PC-3 (cell line): ENCODE data around the gene LRRC8C.

ENCODE experiments used
- EZH2 ChIP-seq: fragments of 300-600 bp; sonication (generic); IDR thresholded peaks from one replicate; pipeline ENCODE4 v1.6.1; 2017; ENCODE audit warnings: antibody characterized with exemption, mild to moderate bottlenecking, low read length; ENCODE audit not compliant: unreplicated experiment
- EZH2phosphoT487 ChIP-seq: fragments of 300-600 bp; sonication (generic); IDR thresholded peaks from 2 replicates; pipeline ENCODE4 v1.6.1; 2018; ENCODE audit warnings: mild to moderate bottlenecking, antibody characterized with exemption, low read length, borderline replicate concordance
- TF ChIP-seq, protein P1 (sequence below): fragments of 300-600 bp; sonication (generic); conservative IDR thresholded peaks from 2 replicates; pipeline ENCODE4 v1.5.1; 2017; ENCODE audit warnings: antibody characterized with exemption, low read depth, mild to moderate bottlenecking, low read length

DNA sequence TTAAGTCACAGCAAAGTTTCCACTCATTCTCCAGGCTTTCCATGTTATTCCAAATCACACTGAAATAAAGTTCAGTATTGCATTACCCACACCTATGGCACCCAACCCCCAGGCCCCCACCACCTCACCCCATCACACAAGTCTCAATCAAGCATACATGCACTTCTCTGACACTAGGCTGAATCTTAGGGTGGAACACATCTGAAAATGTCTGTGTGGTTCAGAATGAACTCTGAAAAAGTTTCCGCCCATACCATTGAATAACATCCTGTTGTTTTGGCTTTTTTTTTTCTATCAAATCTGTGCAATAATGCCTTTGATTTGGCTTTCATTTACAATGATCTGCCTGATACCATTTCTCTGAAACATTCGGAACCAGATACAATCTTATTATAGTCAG, 25.8 kb upstream of the LRRC8C start:
- TF ChIP-seq, protein P1, sequence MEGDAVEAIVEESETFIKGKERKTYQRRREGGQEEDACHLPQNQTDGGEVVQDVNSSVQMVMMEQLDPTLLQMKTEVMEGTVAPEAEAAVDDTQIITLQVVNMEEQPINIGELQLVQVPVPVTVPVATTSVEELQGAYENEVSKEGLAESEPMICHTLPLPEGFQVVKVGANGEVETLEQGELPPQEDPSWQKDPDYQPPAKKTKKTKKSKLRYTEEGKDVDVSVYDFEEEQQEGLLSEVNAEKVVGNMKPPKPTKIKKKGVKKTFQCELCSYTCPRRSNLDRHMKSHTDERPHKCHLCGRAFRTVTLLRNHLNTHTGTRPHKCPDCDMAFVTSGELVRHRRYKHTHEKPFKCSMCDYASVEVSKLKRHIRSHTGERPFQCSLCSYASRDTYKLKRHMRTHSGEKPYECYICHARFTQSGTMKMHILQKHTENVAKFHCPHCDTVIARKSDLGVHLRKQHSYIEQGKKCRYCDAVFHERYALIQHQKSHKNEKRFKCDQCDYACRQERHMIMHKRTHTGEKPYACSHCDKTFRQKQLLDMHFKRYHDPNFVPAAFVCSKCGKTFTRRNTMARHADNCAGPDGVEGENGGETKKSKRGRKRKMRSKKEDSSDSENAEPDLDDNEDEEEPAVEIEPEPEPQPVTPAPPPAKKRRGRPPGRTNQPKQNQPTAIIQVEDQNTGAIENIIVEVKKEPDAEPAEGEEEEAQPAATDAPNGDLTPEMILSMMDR: no peak
- TF ChIP-seq EZH2: no peak
- no peak for TF ChIP-seq EZH2phosphoT487
